ENCODE measurements around the gene CXXC5. TPM values are rescaled to one million over a fixed set of nuclear protein-coding genes. Genes with fewer than 3 reads are reported as not detected.

Gene CXXC5
- total RNA-seq, 1 experiment from 2014 or later: 97.2 TPM

DNA sequence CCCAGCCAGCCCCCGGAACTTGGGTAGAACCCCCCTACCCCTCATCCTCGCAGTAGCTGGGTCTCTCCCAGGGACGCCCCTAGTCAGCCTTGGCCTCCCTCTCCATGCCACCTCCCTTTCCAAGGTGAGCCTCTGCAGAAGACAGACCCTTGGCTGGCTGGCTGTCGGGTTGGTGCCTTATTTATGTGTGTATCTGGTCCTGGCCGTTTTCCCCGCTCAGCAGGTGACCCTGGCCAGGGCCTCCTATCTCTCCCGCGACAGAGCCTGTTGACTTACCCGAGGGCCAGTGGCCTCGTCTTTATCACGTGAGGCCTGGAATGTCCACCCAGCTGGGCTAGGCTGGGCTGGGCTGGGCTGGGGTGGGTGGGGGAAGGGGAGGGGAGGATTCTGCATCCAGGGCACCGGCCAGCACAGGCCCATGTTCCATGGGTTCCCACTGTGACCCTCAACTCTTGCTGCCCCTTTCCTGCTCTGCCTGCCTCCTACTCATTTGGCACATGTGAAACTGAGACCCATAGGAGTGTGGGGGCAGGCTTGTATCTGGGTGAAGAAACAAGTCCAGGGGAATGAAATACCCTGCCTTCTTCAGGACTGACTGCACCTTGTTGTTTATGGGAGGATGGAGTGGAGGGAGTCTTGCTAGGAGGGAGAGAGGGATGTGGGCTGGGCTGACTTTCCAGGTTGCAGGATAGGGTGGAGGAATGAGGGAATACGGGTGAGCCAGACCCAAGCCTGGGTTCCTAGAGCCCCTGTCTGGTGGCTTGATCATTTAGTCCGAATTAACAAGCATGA is 3.1 kb downstream of the CXXC5 start (continued):
- TF ChIP-seq HMGXB4 (CRISPR knock-in tag; IDR thresholded peaks at IDR 0.05): no peak
- no peak for TF ChIP-seq E2F5 (CRISPR knock-in tag; IDR thresholded peaks at IDR 0.05)
- TF ChIP-seq SMAD3 (CRISPR knock-in tag; IDR thresholded peaks at IDR 0.05; ENCODE audit: borderline replicate concordance): no peak
- no peak for TF ChIP-seq SMAD4 (CRISPR knock-in tag; IDR thresholded peaks at IDR 0.05)
- no peak for TF ChIP-seq ZNF317 (CRISPR knock-in tag; IDR thresholded peaks at IDR 0.05; ENCODE audit: borderline replicate concordance, low read depth)
- TF ChIP-seq, protein P1, sequence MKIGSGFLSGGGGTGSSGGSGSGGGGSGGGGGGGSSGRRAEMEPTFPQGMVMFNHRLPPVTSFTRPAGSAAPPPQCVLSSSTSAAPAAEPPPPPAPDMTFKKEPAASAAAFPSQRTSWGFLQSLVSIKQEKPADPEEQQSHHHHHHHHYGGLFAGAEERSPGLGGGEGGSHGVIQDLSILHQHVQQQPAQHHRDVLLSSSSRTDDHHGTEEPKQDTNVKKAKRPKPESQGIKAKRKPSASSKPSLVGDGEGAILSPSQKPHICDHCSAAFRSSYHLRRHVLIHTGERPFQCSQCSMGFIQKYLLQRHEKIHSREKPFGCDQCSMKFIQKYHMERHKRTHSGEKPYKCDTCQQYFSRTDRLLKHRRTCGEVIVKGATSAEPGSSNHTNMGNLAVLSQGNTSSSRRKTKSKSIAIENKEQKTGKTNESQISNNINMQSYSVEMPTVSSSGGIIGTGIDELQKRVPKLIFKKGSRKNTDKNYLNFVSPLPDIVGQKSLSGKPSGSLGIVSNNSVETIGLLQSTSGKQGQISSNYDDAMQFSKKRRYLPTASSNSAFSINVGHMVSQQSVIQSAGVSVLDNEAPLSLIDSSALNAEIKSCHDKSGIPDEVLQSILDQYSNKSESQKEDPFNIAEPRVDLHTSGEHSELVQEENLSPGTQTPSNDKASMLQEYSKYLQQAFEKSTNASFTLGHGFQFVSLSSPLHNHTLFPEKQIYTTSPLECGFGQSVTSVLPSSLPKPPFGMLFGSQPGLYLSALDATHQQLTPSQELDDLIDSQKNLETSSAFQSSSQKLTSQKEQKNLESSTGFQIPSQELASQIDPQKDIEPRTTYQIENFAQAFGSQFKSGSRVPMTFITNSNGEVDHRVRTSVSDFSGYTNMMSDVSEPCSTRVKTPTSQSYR (CRISPR knock-in tag; IDR thresholded peaks at IDR 0.05): no peak
- no peak for TF ChIP-seq FOXK1 (CRISPR knock-in tag; IDR thresholded peaks at IDR 0.05)
- TF ChIP-seq ZNF121 (CRISPR knock-in tag; IDR thresholded peaks at IDR 0.05): no peak
- TF ChIP-seq NR3C1 (CRISPR knock-in tag; conservative IDR thresholded peaks at IDR 0.05; ENCODE audit: low read depth): no peak
- TF ChIP-seq TEAD1 (CRISPR knock-in tag; IDR thresholded peaks at IDR 0.05): peak; percentile 49; the same call in 1 of the 2 replicates
- 0 out of 2 replicates have a peak, but pooled peaks have one; percentile 20 for TF ChIP-seq GABPB1 (CRISPR knock-in tag; IDR thresholded peaks at IDR 0.05)
- TF ChIP-seq RELA (CRISPR knock-in tag; IDR thresholded peaks at IDR 0.05; ENCODE audit: borderline replicate concordance): no peak
- TF ChIP-seq TCF7 (CRISPR knock-in tag; IDR thresholded peaks at IDR 0.05; ENCODE audit: low read depth): no peak
- no peak for TF ChIP-seq CDX4 (CRISPR knock-in tag; IDR thresholded peaks at IDR 0.05; ENCODE audit: borderline replicate concordance)
- TF ChIP-seq NFE2L1 (CRISPR knock-in tag; IDR thresholded peaks at IDR 0.05): no peak
- TF ChIP-seq FOXJ3 (CRISPR knock-in tag; IDR thresholded peaks at IDR 0.05; ENCODE audit: borderline replicate concordance): no peak
- no peak for TF ChIP-seq NR2C2 (CRISPR knock-in tag; IDR thresholded peaks at IDR 0.05)
- no peak for TF ChIP-seq SP1 (CRISPR knock-in tag; conservative IDR thresholded peaks at IDR 0.05)
- no peak for TF ChIP-seq ATF3 (CRISPR knock-in tag; conservative IDR thresholded peaks at IDR 0.05)
- no peak for TF ChIP-seq ZNF396 (CRISPR knock-in tag; IDR thresholded peaks at IDR 0.05; ENCODE audit: borderline replicate concordance)
- TF ChIP-seq ZNF232 (CRISPR knock-in tag; IDR thresholded peaks at IDR 0.05): no peak
- TF ChIP-seq ZSCAN18 (CRISPR knock-in tag; IDR thresholded peaks at IDR 0.05): no peak
- no peak for TF ChIP-seq MYBL2 (CRISPR knock-in tag; IDR thresholded peaks at IDR 0.05)
- TF ChIP-seq NR1H2 (CRISPR knock-in tag; IDR thresholded peaks at IDR 0.05): no peak
- no peak for TF ChIP-seq GTF2I (CRISPR knock-in tag; conservative IDR thresholded peaks at IDR 0.05)
- TF ChIP-seq, protein P2, sequence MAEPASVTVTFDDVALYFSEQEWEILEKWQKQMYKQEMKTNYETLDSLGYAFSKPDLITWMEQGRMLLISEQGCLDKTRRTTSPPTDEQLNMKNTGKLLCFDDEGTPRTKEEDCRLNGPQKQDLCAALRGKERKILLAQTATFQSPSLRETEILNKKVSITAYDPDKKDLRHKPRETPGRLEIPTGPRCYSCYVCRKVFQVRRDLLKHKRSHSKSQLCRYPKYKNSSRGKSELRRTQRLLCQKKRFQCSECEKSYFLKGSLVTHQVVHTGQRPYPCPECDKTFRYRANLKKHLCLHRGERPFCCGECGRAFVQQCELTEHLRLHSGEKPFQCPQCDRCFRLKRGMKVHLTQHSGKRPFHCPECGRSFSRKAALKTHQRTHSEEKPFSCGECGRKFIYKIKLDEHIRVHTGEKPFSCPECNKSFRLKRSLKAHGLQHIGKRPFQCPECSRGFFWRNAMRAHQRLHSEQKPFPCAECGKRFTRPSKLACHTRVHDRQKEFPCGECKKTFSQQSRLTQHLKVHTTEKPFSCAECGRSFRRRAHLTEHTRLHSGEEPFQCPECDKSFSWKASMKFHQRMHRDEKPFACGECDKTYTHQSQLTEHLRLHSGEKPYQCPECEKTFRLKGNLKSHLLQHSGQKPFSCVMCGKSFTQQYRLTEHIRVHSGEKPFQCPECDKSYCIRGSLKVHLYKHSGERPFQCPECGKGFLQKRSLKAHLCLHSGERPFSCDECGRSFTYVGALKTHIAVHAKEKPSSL (CRISPR knock-in tag; conservative IDR thresholded peaks at IDR 0.05): no peak
- TF ChIP-seq, protein P3, sequence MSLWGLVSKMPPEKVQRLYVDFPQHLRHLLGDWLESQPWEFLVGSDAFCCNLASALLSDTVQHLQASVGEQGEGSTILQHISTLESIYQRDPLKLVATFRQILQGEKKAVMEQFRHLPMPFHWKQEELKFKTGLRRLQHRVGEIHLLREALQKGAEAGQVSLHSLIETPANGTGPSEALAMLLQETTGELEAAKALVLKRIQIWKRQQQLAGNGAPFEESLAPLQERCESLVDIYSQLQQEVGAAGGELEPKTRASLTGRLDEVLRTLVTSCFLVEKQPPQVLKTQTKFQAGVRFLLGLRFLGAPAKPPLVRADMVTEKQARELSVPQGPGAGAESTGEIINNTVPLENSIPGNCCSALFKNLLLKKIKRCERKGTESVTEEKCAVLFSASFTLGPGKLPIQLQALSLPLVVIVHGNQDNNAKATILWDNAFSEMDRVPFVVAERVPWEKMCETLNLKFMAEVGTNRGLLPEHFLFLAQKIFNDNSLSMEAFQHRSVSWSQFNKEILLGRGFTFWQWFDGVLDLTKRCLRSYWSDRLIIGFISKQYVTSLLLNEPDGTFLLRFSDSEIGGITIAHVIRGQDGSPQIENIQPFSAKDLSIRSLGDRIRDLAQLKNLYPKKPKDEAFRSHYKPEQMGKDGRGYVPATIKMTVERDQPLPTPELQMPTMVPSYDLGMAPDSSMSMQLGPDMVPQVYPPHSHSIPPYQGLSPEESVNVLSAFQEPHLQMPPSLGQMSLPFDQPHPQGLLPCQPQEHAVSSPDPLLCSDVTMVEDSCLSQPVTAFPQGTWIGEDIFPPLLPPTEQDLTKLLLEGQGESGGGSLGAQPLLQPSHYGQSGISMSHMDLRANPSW (CRISPR knock-in tag; conservative IDR thresholded peaks at IDR 0.05; ENCODE audit: low read depth): no peak
